Measurements from ENCODE around the gene ERRFI1. TPM values are rescaled to one million over a fixed set of nuclear protein-coding genes. Genes with fewer than 3 reads are reported as not detected.
A peak's percentile ranks its signal among the peaks of the same experiment; 100 is the strongest.

The ERRFI1 gene
- total and polyA plus RNA-seq, 4 donors, result 60.7 to 424 (median 106) TPM

DNA sequence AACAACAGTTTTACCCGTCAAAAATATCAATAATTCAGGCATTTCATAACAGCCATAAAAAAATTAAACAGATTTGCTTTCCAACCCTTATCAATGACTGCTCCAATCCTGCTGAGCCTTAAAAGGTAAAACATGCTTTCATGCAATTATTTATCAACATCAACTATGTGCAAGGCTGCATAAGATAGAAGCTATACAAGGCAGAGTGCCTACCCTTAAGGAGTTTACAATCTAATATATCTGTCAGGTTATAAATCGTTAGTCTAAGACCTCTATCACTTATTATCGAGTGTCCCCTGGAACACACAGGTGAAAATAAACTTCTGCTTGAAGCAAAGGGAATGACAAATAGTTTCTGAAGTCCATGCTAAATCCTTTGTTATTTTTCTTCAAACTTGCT lies 1.8 kb downstream of the ERRFI1 start:
- Histone ChIP-seq H3K4me3 (ENCODE audit: low read depth in 1 of 3, low read length in 3 of 3) (peak overlapping the region; percentile 86 to 96 (median 93)), H3K9me3 (ENCODE audit: control insufficient read depth in 4 of 4, low read length in 3 of 4) (no peaks in the 10 kb centered on the region), H3K27me3 (ENCODE audit: control insufficient read depth in 4 of 4, insufficient read depth in 4 of 4, low read length in 3 of 4) (no peaks in the 10 kb centered on the region), H3K9ac (ENCODE audit: low read depth in 1 of 2, low read length in 2 of 2) (peak overlapping the region; percentile 93 to 99), H3K4me1 (ENCODE audit: control insufficient read depth in 4 of 4, insufficient read depth in 4 of 4, low read length in 3 of 4) (peaks cover 4 to 33% (median 16%) of the 10 kb centered on the region in 4 donors), H3K36me3 (ENCODE audit: control insufficient read depth in 4 of 4, insufficient read depth in 3 of 4, low read depth in 1 of 4, low read length in 3 of 4) (peaks cover 0 to 22% (median 9%) of the 10 kb centered on the region in 4 donors), H3K27ac (ENCODE audit: low read depth in 1 of 2, low read length in 2 of 2) (peak overlapping the region; percentile 84 to 91)
- TF ChIP-seq SP1 (IDR thresholded peaks at IDR 0.05), result no peak
- no peak for TF ChIP-seq NR2F2 (IDR thresholded peaks at IDR 0.05)
- 39% methylated on average over 3 of the region's 3 CpGs for WGBS
- no peak for DNase-seq (ENCODE audit: low spot score)

DNA sequence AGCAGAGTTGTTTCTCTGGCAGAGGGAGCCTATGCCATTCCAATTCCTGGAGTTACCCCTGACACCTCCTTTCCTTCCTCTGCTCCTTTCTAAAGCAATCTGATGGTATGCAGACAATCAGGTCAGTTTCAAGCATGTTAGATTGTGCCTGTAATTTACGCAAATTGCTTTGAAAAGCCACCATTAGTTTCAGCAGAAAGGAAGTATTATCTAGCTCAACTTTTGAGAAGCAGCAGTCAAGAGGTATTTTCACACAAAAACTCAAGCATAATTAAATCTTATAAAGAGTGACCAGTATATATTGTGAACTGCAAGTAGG lies 2.2 kb downstream of the ERRFI1 start:
- peaks cover 4 to 33% (median 17%) of the 10 kb centered on the region in 4 donors for H3K4me1 ChIP-seq (ENCODE audit: control insufficient read depth in 4 of 4, insufficient read depth in 4 of 4, low read length in 3 of 4)
- H3K9me3 ChIP-seq (ENCODE audit: control insufficient read depth in 4 of 4, low read length in 3 of 4), result no peaks in the 10 kb centered on the region
- TF ChIP-seq EGR1 (IDR thresholded peaks at IDR 0.05; ENCODE audit: low read depth in 2 of 2), result no peak
- no peak for TF ChIP-seq TAF1 (conservative IDR thresholded peaks at IDR 0.05)
- TF ChIP-seq HNF4A (conservative IDR thresholded peaks at IDR 0.05), result no peak
- TF ChIP-seq, protein P1, sequence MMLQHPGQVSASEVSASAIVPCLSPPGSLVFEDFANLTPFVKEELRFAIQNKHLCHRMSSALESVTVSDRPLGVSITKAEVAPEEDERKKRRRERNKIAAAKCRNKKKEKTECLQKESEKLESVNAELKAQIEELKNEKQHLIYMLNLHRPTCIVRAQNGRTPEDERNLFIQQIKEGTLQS (IDR thresholded peaks at IDR 0.05), result no peak
- no peak for TF ChIP-seq NR2F2 (IDR thresholded peaks at IDR 0.05)
- no peak for TF ChIP-seq SP1 (IDR thresholded peaks at IDR 0.05)
- no peak for TF ChIP-seq FOXA1 (IDR thresholded peaks at IDR 0.05)
- no peak for TF ChIP-seq FOXA2 (IDR thresholded peaks at IDR 0.05)
- TF ChIP-seq, protein P2, sequence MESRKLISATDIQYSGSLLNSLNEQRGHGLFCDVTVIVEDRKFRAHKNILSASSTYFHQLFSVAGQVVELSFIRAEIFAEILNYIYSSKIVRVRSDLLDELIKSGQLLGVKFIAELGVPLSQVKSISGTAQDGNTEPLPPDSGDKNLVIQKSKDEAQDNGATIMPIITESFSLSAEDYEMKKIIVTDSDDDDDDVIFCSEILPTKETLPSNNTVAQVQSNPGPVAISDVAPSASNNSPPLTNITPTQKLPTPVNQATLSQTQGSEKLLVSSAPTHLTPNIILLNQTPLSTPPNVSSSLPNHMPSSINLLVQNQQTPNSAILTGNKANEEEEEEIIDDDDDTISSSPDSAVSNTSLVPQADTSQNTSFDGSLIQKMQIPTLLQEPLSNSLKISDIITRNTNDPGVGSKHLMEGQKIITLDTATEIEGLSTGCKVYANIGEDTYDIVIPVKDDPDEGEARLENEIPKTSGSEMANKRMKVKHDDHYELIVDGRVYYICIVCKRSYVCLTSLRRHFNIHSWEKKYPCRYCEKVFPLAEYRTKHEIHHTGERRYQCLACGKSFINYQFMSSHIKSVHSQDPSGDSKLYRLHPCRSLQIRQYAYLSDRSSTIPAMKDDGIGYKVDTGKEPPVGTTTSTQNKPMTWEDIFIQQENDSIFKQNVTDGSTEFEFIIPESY (IDR thresholded peaks at IDR 0.05), result no peak
- TF ChIP-seq, protein P3, sequence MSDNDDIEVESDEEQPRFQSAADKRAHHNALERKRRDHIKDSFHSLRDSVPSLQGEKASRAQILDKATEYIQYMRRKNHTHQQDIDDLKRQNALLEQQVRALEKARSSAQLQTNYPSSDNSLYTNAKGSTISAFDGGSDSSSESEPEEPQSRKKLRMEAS (IDR thresholded peaks at IDR 0.05), result no peak
- TF ChIP-seq, protein P4, sequence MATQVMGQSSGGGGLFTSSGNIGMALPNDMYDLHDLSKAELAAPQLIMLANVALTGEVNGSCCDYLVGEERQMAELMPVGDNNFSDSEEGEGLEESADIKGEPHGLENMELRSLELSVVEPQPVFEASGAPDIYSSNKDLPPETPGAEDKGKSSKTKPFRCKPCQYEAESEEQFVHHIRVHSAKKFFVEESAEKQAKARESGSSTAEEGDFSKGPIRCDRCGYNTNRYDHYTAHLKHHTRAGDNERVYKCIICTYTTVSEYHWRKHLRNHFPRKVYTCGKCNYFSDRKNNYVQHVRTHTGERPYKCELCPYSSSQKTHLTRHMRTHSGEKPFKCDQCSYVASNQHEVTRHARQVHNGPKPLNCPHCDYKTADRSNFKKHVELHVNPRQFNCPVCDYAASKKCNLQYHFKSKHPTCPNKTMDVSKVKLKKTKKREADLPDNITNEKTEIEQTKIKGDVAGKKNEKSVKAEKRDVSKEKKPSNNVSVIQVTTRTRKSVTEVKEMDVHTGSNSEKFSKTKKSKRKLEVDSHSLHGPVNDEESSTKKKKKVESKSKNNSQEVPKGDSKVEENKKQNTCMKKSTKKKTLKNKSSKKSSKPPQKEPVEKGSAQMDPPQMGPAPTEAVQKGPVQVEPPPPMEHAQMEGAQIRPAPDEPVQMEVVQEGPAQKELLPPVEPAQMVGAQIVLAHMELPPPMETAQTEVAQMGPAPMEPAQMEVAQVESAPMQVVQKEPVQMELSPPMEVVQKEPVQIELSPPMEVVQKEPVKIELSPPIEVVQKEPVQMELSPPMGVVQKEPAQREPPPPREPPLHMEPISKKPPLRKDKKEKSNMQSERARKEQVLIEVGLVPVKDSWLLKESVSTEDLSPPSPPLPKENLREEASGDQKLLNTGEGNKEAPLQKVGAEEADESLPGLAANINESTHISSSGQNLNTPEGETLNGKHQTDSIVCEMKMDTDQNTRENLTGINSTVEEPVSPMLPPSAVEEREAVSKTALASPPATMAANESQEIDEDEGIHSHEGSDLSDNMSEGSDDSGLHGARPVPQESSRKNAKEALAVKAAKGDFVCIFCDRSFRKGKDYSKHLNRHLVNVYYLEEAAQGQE (IDR thresholded peaks at IDR 0.05), result no peak
- peak overlapping the region; percentile 84 to 91 for H3K27ac ChIP-seq (ENCODE audit: low read depth in 1 of 2, low read length in 2 of 2)
- peak overlapping the region; percentile 93 to 99 for H3K9ac ChIP-seq (ENCODE audit: low read depth in 1 of 2, low read length in 2 of 2)
- peak overlapping the region; percentile 86 to 96 (median 93) for H3K4me3 ChIP-seq (ENCODE audit: low read depth in 1 of 3, low read length in 3 of 3)
- no peaks in the 10 kb centered on the region for H3K27me3 ChIP-seq (ENCODE audit: control insufficient read depth in 4 of 4, insufficient read depth in 4 of 4, low read length in 3 of 4)
- H3K36me3 ChIP-seq (ENCODE audit: control insufficient read depth in 4 of 4, insufficient read depth in 3 of 4, low read depth in 1 of 4, low read length in 3 of 4), result peaks cover 0 to 24% (median 9%) of the 10 kb centered on the region in 4 donors
- WGBS, result 29% methylated on average over 1 of the region's 1 CpG
- DNase-seq (ENCODE audit: low spot score), result no peak

All from liver (tissue), 9 donors.